Stimulated activated CD4-positive, alpha-beta T cell treated with anti-CD3 and anti-CD28 coated beads, Interleukin-12 subunit alpha, Interleukin-12 subunit beta, amount 100 ng/mL, for 4 hours (primary cell): ENCODE results near the gene ASAP3.
A peak's percentile ranks its signal among the peaks of the same experiment; 100 is the strongest.

Experiments used
- DNase-seq: peaks from one replicate; pipeline ENCODE4 v3.0.0-alpha.2; 2020

ASAP3 gene

DNA sequence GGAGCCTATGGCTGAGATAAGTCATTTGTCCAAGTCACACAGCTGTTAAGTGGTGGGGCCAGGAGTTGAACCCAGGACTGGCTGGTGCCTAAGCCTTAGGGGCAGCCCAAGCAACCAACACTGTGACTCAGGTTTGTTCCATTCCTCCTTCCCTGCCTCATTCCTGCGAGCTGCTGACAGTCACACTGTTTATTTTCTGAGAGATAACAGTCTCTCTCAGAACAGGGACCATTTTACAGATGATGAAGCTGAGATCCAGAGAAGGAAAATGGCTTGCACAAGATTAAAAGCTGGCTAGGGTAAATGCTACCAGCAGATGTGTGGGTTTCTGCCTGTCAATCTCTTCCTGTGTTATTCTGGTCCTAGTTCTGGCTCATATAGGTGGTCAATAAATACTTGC, 35.1 kb downstream of the ASAP3 start:
- DNase-seq, result no peak

DNA sequence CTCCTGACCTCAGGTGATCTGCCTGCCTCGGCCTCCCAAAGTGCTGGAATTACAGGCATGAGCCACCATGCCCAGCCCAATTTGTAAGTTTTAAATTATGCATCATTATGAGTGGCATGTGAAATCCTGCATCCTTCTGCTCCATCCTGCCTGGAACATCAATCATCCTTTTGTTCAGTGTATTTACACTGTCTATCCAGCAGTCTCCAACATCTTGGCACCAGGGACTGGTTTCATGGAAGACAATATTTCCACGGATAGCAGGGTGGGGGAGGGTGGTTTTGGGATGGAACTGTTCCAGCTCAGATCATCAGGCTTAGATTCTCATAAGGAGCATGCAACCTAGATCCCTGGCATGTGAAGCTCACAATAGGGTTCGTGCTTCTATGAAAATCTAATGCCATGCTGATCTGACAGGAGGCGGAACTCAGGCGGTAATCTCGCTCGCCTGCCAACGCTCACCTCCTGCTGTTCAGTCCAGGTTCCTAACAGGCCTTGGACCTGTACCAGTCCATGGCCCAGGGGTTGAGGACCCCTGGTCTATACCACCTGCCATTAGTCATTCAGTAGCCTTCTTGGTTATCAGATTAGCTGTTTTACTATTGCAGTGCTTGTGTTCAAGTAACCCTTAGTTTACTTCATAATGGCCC, 37.2 kb downstream of the ASAP3 start:
- no peak for DNase-seq

DNA sequence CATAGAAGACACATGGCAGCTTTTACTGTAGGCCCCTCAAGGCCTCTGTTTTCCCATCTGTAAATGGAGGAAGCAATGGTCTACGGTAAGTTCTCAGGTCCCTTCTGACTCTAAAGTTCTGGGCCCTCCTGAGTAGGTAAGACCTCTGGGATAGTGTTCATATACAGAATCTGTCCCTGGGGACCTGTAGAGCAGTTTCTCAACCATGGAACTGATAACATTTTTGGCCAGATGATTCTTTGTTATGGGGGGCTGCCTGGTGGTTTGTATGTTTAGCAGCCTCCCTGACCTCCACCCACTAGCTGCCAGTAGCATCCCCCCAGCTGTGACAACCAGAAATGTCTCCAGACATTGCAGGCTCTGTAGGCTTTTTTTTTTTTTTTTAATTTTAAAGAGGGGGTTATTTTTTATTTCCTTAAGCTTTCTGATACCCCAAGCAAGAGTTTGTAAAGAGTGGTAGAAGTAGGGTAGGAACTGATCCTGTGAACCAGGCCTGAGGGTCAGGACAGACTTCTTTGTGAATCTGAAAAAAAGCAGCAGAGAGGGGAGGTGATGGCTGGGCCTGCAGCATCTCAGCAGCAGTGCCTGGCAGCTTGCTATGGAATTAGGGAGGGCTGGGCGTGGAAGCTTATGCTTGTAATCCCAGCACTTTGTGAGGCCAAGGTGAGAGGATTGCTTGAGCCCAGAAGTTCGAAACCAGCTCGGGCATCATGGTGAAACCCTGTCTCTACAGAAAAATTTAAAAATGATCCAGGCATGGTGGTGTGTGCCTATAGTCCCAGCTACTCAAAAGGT, 39.2 kb downstream of the ASAP3 start:
- no peak for DNase-seq

DNA sequence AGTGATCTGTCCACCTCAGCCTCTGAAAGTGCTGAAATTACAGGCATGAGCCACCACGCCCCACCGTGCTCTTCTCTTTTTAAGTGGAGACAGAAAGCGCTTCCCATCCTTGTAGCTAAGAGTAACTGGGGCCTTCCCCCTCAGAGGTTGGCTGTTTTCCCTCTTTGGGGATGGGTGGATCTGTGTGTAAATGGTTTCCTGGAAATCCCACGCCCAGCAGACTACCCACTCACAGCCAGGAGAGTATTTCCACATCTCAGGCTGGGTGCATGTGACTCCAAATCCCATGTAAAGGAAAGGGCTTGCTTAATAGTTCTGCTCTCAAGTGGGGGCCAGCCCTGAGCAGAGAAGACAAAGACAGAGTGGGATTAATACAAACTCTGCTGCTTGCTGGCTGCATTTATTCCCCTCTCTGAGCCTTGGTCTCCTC, 39.9 kb downstream of the ASAP3 start:
- DNase-seq, result no peak

DNA sequence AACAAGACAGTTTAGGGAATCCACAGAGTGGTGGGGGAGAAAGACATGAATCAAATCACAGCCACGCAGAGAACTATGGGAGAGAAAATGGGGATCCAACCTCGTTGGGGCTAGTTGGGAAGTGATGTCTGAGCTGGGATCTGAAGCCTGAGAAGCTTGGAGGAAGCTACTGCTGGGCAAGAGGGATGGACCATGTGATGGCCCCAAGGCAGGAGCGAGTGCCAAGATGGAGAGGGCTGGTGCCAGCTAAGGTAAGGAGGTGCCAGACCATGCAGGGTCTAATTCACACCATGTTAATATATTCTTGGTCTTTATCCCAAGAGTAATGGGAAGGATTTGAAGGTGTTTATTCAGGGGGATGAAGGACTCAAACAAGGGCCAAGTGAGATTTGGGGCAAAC, 41.2 kb downstream of the ASAP3 start:
- no peak for DNase-seq

DNA sequence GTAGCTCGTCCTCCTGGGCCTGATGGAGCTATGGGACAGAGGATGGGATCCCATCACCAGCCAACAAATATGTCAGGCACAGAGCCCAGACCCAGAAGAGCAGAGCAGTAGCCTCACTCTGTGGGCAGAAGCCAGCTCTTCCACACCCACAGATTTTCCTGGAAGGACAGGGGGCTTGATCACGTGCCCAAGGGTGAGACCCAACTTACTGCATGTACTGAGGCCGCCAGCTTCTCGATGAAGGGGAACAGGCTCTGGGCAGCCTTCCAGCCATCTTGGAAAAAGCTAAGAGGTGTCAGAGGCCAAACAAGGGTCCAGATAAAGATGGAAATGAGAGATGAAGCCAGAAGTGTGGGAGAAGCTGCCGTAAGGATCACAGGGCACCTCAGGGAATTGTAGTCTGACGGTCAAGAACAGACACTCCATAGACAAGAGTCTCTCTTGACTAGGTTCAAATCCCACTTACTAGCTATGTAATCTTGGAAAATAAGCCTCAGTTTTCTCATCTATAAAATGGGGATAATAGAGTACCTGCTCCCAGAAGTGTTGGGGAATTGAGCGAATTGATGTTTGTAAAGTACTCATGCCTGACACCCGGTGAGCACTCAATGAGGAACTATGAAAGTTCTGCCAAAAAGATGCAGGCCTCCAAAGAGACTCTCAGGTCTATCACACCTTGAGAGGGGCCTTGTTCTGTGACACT, 42.4 kb downstream of the ASAP3 start:
- DNase-seq, result no peak

DNA sequence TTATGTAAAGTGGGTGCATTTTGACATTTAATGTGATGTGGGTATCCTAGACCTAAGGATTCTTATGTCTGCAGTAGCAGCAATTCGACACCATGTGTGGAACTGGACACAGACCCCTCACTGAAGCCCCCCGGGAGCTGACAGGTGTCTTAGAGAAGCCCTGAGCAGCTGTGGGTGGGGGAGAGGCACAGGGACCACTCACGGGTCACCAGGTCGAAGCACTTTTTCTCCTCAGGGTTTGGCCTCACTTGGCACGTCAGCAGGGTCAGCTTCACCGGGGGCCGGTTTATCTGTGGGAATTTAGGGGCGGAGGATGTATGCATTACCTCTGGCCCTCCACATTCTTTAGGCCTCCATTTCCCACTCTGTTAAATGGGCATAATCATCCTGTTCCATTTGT, 45.4 kb downstream of the ASAP3 start:
- DNase-seq, result no peak

DNA sequence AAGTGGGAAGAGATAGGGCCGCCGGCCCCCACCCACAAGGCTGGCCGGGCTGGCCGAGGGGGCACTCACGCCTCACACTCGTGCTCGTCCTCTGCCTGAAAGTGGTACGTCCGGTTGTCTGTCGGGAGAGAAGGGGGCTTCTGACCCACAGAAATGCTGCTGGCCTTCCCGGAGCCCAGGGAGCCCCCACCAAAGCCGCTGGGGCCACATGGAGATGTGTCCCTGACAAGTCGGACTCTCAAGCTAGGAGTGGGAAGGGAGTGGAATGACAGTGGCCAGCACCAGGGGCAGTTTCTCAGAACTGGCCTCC, 46.7 kb downstream of the ASAP3 start:
- no peak for DNase-seq

DNA sequence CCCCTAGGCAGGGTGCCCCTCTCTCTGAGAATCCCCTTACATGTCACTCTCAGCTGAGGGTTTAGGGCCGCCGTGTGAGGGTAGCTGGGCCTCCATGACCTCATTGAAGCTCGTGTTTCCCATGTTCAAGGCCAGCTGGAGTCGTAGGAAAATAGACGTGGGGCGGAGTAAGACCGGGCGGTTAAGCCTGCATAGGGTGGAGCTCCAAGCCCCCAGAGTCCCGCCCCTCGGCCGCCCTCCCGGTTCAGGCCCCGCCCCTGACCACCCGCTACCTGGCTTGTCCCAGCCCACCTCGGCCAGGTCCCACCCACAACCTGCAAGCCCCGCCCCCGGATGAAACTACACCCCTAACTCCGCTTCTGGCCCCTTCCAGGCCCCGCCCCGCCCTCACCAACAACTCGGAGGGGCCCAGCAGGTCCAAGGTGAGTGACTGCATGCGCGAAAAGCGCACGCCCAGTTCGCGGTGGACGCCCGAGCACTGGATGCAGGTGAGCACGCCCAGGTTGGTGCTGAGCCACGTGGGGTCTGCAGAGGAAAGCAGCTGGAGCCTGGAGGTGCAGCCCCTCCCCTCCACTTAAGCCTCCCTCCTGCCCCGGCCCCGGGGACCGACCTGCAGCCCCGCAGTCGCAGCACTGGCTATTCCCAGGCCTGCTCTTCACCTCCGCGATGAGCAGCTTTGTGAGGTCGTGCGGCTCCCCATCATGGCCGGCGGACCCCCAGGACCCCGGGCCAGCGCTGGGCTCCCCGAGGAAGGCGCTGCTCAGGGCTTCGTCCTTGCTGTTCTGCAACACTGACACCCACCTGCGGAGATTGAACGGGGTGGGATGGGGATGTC, 47.2 kb downstream of the ASAP3 start:
- peak; percentile 26 for DNase-seq

DNA sequence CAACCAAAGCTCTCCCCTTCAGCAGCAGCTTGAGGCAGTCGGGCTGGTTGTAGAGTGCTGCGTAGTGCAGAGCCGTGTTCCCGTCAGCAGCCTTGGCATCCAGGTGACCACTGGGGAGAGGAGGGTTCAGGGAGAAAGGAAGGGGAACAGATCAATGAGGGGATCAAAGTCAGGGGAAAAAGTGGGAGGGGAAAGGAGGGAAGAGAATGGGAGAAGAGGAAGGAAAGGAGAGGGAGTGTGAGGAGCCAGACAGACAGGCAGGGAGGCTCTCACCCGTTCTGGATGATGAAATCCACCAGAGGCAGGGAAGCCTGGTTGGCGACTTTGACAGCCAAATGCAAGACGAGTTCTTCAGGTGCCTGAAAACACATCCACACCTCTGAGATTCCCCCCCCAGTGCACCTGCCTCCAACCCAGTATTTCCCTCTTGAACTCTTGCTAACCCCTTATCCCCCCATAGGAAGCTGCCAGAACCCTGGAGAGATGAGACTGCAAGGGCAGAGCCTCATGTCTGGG, 49.7 kb downstream of the ASAP3 start:
- no peak for DNase-seq

DNA sequence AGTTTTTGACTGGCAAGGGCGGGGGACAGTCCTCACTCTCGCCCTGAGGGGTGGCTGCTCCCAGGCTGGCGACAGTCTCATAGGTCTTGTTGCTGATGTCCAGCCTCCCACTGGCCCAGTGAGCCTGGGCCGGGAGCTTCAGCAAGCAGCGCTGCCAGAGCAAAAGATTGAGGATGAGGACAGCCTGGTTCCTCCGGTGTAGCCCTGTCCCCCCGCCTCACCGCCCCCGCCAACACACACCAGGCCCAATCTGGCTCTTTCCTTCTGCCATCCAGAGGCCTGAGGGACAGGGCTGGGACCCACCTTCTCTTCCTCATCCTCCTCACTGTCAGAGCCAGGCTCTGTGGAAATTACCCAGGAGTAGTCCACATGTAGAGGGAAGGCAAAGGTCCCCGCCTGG, 50.9 kb downstream of the ASAP3 start:
- DNase-seq, result no peak

DNA sequence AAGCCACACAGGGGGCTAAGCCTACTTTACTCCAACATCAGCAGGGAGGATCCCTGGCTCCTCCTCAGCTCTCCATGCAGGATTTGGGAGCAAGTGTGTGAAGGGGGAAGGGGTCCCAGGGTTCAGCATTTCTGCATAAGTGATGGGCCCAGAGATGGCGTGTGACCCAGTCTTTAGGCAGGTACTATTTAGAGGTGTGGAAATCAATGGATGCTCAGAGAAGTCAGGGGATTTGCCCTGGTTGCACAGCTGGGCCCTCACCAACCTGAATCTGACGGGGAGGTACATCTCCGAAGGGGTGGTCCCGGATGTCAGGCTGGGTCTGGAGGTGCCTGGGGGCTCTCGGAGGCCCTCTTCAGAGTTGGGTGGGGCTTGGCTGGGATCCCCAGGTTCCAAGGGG, 52.5 kb downstream of the ASAP3 start:
- no peak for DNase-seq

DNA sequence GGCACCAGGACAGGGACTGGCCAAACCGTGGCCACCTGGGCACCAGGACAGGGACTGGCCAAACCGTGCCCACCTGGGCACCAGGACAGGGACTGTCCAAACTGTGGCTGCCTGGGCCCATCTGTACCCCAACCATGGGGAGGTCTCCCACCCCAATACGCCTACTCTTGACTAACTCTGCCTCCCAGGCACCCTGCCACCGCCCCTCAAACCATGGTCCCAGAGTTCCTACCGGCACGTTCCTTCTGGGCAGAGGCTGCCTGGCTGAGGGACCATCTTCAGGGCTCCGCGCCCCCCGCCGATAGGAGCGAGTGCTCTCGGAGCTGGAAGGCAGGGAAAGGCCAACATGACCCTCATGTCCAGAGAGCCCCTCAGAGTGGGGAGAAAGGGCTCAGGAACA, 53.2 kb downstream of the ASAP3 start:
- no peak for DNase-seq

DNA sequence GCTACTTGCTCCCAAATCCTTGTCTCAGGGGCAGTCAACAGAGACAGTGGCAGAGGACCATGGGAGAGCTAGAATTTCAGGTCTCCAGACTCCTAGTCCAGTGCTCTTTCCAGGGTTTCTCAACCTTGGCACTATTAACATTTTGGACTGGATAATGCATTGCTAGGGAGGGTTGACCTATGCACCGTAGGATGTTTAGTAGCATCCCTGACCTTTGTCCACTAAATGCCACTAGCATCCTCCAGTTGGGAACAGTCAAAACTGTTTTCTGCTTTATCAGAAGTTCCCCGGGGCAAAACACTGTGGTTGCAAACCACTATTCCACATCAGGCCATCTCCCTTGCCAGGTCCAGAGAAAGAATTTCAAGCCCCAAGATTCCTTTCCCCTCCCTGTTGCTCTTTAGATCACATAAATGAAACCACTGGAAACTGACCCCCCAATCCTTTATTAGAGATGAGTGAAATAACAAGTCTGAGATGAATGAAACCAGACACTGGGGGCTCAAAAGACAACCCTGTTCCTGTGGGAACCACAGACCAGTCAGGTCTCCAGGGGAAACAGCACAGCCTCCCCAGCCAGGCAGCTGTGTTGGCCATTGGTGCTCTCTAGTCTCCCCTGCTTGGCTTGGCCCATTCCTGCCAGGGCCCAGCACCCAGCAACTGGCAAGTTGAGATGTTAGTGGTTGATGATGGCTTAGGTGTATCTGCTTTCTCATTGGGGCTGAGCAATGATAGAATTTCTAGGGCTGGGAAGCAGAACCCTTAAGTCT, 55.7 kb downstream of the ASAP3 start:
- no peak for DNase-seq

DNA sequence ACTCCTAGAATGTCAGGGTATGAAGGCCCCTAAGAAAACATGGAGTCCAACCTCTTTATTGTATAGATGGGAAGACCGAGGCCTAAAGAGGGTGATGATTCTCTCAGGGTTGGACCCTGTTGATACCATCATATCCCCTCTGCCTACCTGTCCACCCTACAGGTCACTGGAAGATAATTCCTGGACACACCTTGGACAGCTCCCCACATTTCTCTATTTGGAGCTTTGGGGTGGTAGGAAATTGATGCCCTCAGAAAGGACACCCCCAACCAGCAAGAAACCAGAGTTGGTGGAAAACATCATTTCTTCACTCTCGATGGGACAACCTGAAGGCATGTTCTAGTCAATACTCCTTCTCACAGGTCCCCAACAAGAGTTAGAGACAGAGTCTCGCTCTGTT, 56.4 kb downstream of the ASAP3 start:
- DNase-seq, result no peak

DNA sequence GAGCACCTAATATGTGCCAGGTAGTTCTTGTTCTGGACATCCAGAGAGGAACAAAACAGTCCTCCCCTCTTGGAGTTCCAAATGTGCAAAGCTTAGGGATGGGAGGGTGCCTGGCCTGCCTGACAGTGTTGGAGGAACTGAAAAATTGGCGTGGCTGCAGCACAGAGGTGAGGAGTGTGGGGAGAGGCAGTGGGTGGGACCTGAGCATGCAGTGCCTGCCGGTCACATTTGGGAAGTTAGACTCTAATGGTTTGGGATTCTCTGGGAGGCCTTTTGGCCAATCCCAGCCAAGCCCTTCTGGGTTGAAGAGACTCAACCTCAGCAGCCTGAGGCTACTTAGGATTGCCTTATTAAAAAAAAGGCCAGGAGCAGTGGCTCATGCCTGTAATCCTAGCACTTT, 57.2 kb downstream of the ASAP3 start:
- no peak for DNase-seq

DNA sequence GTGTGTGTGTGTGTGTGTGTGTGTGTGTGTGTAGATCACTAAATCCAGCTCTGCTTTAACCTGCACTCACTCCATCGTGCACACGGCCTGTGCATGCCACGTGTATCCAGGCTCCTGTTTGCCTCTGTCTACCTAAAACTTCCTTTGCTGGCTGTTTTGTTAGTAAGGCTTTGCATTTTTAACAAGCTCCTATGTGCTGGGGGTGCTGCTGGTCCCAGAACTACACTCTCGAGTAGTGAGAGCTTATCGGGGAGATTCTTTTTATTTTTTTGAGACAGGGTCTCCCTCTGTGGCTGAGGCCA, 58.8 kb downstream of the ASAP3 start:
- no peak for DNase-seq

DNA sequence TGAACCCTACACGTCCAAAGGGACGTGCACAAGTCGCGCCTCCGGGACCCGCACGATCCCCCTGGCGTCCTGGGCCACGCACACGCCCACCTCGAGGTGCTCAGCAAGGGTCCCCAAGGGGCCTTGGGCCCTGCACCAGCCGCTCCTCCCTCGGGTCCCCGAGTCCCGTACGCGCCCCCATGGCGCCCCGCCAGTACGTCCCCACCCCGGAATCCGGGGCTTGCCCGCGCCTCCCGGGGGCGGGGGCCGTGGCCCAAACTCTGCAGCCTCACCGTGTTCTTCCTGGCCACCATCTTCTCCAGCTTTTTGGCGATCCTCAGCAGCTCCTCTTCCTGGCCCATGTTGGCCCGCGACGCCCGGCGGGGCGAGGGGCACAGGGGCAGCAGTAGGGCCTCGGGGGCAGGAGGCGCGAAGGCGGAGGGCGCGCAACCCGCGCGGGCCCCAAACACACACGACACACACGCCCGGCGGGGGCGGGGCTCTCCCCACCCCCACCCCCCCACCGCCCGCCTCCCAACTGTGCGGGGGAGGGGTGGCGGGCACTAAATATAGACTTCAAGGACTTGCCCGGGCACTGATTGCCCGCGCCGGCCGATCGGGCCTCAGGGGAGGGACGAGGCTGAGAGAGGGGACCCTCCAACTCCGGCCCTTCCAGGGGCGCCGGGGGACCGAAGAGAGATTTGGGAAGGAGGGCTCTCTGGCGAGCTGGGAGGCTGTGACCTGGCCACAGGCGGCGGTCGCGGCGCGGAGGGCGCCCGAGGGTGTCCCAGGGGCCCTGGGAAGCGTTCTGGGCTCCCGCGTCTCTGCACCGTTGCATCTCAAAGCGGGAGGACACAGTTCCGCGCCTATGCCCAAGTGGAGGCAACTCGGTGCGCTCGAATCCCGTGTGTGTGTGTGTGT, 59.4 kb downstream of the ASAP3 start, which contains the start of gene TCEA3:
TSS of gene TCEA3 (minus strand) at position 456 of the 900 bp plus-strand sequence. CDS start at position 341, 115 bp downstream.
- DNase-seq, result peak; percentile 19

DNA sequence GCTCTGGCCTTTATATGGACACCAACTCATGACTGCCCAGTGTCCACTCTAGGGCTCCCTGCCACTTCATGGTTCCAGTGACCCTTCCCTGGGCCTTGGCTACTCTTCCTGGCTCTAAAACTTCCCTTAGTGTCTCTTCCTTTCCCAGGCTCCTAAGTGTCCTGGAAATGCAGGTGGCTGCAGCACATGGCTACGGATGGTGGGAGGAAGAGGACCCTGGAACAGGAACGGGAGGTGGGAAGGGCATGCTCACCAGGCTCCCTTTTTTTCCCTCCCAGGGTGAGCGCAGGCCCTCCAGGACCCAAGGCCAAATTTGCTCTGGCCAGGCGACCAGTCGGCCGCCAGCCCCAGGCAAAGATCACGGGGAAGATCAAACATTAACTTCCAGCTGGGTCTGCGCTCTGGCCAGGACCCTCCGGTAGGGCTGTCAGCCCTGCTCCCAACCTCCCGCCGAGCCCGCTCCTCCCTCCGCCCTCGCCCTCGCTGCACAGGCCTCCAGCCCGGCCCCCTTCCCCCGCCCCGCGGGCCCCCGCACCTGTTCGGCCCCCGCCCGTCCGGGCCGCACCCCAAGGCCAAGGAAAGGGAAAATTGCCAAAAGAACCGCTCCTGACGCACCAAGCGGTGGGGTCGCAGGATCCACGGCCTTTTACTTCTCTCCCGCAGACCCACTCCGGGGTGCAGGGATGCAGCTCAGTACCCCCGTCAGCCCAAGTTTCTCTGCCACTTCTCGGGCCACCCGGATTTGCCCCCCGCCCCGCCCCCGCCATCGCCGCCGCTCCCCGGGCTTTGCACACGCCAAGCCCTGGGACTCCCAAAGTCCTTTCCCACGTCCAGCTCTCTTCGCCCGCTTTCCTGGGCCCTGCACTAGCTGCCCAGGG, 60.3 kb downstream of the ASAP3 start:
- peak; percentile 16 for DNase-seq

DNA sequence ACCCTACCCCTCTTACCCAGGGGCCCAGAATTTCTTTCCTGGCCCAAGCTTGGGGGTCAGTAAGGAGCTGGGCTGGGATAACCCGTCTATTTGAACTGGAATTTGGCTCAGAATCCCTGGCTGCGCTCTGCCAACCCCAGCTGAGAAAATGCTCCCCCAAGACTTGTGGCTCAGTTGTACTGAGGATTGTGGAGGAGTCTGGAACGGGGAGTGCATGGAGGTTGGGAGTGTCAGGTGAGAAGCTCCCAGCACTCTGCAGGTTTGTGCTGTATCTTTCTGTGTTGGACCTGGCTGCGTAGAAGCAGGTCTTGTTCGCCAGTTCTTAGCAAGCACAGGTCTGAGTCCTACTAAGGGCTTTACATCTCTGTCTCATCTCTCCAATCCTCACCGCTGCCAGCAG, 61.0 kb downstream of the ASAP3 start:
- no peak for DNase-seq
